ENCODE measurements around the gene MYO18A. TPM values are rescaled to one million over a fixed set of nuclear protein-coding genes. Genes with fewer than 3 reads are reported as not detected.
A peak's percentile ranks its signal among the peaks of the same experiment; 100 is the strongest.

Gene MYO18A
- total RNA-seq, 1 donor, result 59.6 TPM

GRCh38 chr17:29066606-29067005 lies 113.6 kb downstream of the MYO18A start:
- no peak for DNase-seq (ENCODE audit: low read depth)

GRCh38 chr17:29066047-29066446 lies 114.2 kb downstream of the MYO18A start:
- DNase-seq (ENCODE audit: low read depth), result no peak
- TF ChIP-seq CTCF (IDR thresholded peaks at IDR 0.05; ENCODE audit: insufficient read depth, low read depth, low read length), result no peak
- H3K4me3 ChIP-seq (ENCODE audit: low read depth, low read length), result no peak overlapping the region

More at GRCh38 chr17:29066606-29067005, 113.6 kb downstream of the MYO18A start:
- no peak overlapping the region for H3K4me3 ChIP-seq (ENCODE audit: low read depth, low read length)
- TF ChIP-seq CTCF (IDR thresholded peaks at IDR 0.05; ENCODE audit: insufficient read depth, low read depth, low read length), result no peak

- no peak overlapping the region for H3K4me3 ChIP-seq (ENCODE audit: low read depth, low read length)
- no peak for TF ChIP-seq CTCF (IDR thresholded peaks at IDR 0.05; ENCODE audit: insufficient read depth, low read depth, low read length)
- no peak for DNase-seq (ENCODE audit: low read depth)
These were observed 116.2 kb downstream of the MYO18A start for GRCh38 chr17:29063992-29064391.

DNA sequence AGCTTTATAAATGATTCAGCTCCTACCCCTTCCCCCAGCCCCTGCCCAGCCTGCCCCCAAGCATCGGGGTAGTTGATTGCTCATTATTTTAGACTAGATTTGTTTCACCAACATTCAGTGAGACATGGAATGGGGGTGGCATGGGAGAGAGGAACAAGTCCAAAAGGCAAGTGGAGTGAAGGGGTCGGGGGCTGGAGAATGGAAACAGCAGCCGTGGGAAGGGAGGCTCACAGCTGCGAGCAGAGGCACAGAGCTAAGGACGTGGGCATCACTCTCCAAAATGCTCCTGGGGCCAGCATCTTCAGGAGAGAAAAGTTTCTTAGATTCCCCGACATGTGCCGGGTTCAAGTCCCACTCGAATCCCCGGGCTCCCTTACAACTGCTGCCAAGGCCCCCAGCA lies 118.0 kb downstream of the MYO18A start:
- no peak for DNase-seq (ENCODE audit: low read depth)
- H3K4me3 ChIP-seq (ENCODE audit: low read depth, low read length), result no peak overlapping the region
- no peak for TF ChIP-seq CTCF (IDR thresholded peaks at IDR 0.05; ENCODE audit: insufficient read depth, low read depth, low read length)

DNA sequence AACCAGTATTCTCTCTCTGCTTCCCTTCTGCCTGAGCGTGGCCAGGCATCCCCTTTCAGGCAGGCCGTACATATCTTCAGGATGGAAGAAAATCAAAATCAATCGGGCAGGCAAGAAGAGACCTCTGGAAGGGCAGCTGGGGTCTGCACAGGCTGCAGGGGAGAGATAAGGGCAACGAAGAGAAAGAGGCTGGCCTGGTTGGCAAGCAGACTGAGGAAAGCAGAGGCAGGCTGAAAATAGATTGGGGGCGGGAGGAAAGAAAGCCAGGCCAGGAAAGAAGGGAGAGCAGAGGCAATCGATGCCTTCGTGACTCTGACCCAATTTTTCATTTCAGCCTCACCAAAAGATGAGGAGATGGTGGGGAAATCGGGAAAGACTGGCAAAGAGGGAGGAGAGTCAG lies 119.2 kb downstream of the MYO18A start:
- TF ChIP-seq CTCF (IDR thresholded peaks at IDR 0.05; ENCODE audit: insufficient read depth, low read depth, low read length), result no peak
- DNase-seq (ENCODE audit: low read depth), result no peak
- no peak overlapping the region for H3K4me3 ChIP-seq (ENCODE audit: low read depth, low read length)

DNA sequence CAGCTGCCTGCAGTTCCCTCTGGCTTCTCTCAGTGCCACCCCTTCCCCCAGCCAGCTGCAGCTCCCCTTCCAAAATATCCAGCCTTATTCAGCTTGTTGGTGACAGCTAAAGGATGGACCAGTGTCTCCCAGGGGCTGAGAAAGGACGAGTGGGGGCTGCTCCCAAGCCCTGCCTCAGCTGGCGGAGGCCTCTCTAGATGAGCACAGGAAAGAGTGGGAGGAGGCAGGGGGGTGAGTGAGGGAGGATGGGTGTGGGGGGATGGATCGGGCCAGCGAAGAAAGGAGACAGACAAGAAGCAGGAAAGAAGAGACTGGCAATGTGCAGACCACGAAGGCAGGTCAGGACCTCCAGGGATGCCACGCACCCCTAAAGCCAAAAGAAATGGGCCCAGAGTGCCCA lies 119.7 kb downstream of the MYO18A start:
- no peak overlapping the region for H3K4me3 ChIP-seq (ENCODE audit: low read depth, low read length)
- DNase-seq (ENCODE audit: low read depth), result no peak
- no peak for TF ChIP-seq CTCF (IDR thresholded peaks at IDR 0.05; ENCODE audit: insufficient read depth, low read depth, low read length)

GRCh38 chr17:29059281-29059680 lies 120.9 kb downstream of the MYO18A start:
- peak; percentile 20 for DNase-seq (ENCODE audit: low read depth)
- no peak overlapping the region for H3K4me3 ChIP-seq (ENCODE audit: low read depth, low read length)
- no peak for TF ChIP-seq CTCF (IDR thresholded peaks at IDR 0.05; ENCODE audit: insufficient read depth, low read depth, low read length)
